NCI-H345 treated with DMSO at 0.1 percent for 48 hours (cell line): ENCODE data around the gene GULP1.
"Not testable (repeated sequence)": the region's sequence is repeated elsewhere in the genome, so short reads cannot be mapped to it uniquely, and the experiment has no call there.

Source experiments
- DNase-seq: peaks from one replicate; lab custom pipeline; 2025; ENCODE audit not compliant: unreplicated experiment; lab: John Stamatoyannopoulos, UW

GULP1 gene

GRCh38 chr2:188466078-188466477 is 174.4 kb downstream of the GULP1 start:
- not testable (repeated sequence) for DNase-seq

- DNase-seq, result no peak
Observed at GRCh38 chr2:188466761-188467160, 175.1 kb downstream of the GULP1 start.

GRCh38 chr2:188471166-188471565 is 179.5 kb downstream of the GULP1 start:
- no peak for DNase-seq

GRCh38 chr2:188473306-188473705 is 181.6 kb downstream of the GULP1 start:
- no peak for DNase-seq

- no peak for DNase-seq
Observed at GRCh38 chr2:188474316-188474715, 182.6 kb downstream of the GULP1 start.

- DNase-seq, result no peak
Observed at GRCh38 chr2:188475945-188476344, 184.3 kb downstream of the GULP1 start.

- DNase-seq, result no peak
Observed at GRCh38 chr2:188477564-188478103, 186.0 kb downstream of the GULP1 start.

GRCh38 chr2:188478724-188479123 is 187.1 kb downstream of the GULP1 start:
- DNase-seq, result peak; percentile 4

- no peak for DNase-seq
Observed at GRCh38 chr2:188481474-188481873, 189.8 kb downstream of the GULP1 start.

GRCh38 chr2:188485496-188485895 is 193.8 kb downstream of the GULP1 start:
- DNase-seq, result no peak

GRCh38 chr2:188492751-188493150 is 201.1 kb downstream of the GULP1 start:
- no peak for DNase-seq

- DNase-seq, result no peak
Observed at GRCh38 chr2:188494906-188495305, 203.2 kb downstream of the GULP1 start.

GRCh38 chr2:188495969-188496431 is 204.3 kb downstream of the GULP1 start:
- DNase-seq, result no peak

- no peak for DNase-seq
Observed at GRCh38 chr2:188497726-188498125, 206.1 kb downstream of the GULP1 start.

GRCh38 chr2:188503975-188504374 is 212.3 kb downstream of the GULP1 start:
- no peak for DNase-seq

GRCh38 chr2:188506843-188507242 is 215.2 kb downstream of the GULP1 start:
- no peak for DNase-seq

- DNase-seq, result peak; percentile 84
Observed at GRCh38 chr2:188511346-188511745, 219.7 kb downstream of the GULP1 start.

- peak; percentile 50 for DNase-seq
Observed at GRCh38 chr2:188512456-188512855, 220.8 kb downstream of the GULP1 start.

GRCh38 chr2:188515918-188516317 is 224.2 kb downstream of the GULP1 start:
- no peak for DNase-seq

- no peak for DNase-seq
Observed at GRCh38 chr2:188517549-188518215, 226.0 kb downstream of the GULP1 start.

- no peak for DNase-seq
Observed at GRCh38 chr2:188518381-188518780, 226.7 kb downstream of the GULP1 start.

GRCh38 chr2:188519136-188519535 is 227.5 kb downstream of the GULP1 start:
- DNase-seq, result no peak

GRCh38 chr2:188522517-188522916 is 230.8 kb downstream of the GULP1 start:
- DNase-seq, result no peak
